Esophagus muscularis mucosa (tissue), 3 donors: Measurements from ENCODE around the gene NPTN.

Experiments
- POLR2AphosphoS5 ChIP-seq, 2 donors: sonication (generic); formaldehyde crosslinking; IDR thresholded peaks; one replicate each; pipeline ENCODE4 v1.6.1; 2017; ENCODE audit warnings: antibody characterized with exemption in 2 of 2
- TF ChIP-seq, protein P1 (sequence below), 3 experiments: fragments of 200-600 bp in 2 of 3; fragments of 450-650 bp in 1 of 3; sonication (generic) in 2 of 3; IDR thresholded peaks; one replicate each; pipeline ENCODE4 v1.5.1; 2017 to 2019; ENCODE audit warnings: antibody characterized with exemption in 3 of 3, mild to moderate bottlenecking in 2 of 3, moderate library complexity in 1 of 3

DNA sequence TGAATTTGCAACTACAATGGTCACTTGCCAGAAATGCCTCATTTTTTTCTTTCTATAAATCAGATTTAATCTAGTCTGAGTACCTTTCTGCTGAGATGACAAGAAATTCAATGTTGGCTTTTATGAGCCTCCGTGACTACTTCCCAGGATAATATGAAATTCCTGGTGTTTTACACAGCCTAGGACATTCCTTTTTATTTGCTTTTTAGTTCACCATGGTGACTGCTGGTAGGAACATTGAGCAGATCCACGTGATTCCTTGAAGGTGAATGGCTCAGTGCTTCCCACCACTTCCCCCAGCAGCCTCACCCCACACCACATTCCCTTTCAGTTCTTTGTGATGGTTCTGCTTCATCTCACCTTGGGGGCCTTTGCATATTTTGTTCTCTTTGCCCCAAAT, 4.3 kb upstream of the NPTN start:
- TF ChIP-seq POLR2AphosphoS5 (IDR thresholded peaks at IDR 0.05) = no peak
- TF ChIP-seq, protein P1, sequence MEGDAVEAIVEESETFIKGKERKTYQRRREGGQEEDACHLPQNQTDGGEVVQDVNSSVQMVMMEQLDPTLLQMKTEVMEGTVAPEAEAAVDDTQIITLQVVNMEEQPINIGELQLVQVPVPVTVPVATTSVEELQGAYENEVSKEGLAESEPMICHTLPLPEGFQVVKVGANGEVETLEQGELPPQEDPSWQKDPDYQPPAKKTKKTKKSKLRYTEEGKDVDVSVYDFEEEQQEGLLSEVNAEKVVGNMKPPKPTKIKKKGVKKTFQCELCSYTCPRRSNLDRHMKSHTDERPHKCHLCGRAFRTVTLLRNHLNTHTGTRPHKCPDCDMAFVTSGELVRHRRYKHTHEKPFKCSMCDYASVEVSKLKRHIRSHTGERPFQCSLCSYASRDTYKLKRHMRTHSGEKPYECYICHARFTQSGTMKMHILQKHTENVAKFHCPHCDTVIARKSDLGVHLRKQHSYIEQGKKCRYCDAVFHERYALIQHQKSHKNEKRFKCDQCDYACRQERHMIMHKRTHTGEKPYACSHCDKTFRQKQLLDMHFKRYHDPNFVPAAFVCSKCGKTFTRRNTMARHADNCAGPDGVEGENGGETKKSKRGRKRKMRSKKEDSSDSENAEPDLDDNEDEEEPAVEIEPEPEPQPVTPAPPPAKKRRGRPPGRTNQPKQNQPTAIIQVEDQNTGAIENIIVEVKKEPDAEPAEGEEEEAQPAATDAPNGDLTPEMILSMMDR (IDR thresholded peaks at IDR 0.05) = no peak
